HAP-1 (cell line): Measurements from ENCODE around the gene TOR1AIP2.
"Not testable (repeated sequence)": the region's sequence is repeated elsewhere in the genome, so short reads cannot be mapped to it uniquely, and the experiment has no call there.

Experiments
- DNase-seq, 2 experiments: peaks; one replicate each; pipeline ENCODE4 v3.0.0-alpha.2; 2016 to 2020; ENCODE audit warnings: low spot score in 2 of 2
- H3K27me3 ChIP-seq: fragments of 250-450 bp; sonication (Bioruptor Pico); 2 replicates; pipeline ENCODE4 v1.5.1; 2020; ENCODE audit warnings: low read depth, mild to moderate bottlenecking, moderate library complexity
- H3K36me3 ChIP-seq: fragments of 250-450 bp; sonication (Bioruptor Pico); replicated peaks from 2 replicates; pipeline ENCODE4 v1.5.1; 2020; ENCODE audit warnings: mild to moderate bottlenecking
- H3K4me1 ChIP-seq: fragments of 250-450 bp; sonication (Bioruptor Pico); 2 replicates; pipeline ENCODE4 v1.5.1; 2020; ENCODE audit warnings: mild to moderate bottlenecking
- H3K4me3 ChIP-seq: fragments of 250-450 bp; sonication (Bioruptor Pico); 2 replicates; pipeline ENCODE4 v1.5.1; 2020; ENCODE audit warnings: mild to moderate bottlenecking, moderate library complexity
- H3K9me3 ChIP-seq: fragments of 250-450 bp; sonication (Bioruptor Pico); 2 replicates; pipeline ENCODE4 v1.5.1; 2020; ENCODE audit warnings: mild to moderate bottlenecking, moderate library complexity
- in situ Hi-C: fragments of 300-500 bp; cut with MboI; formaldehyde crosslinking; loops from 3 replicates; pipeline ENCODE4 v1.14.3; 2020; ENCODE audit warnings: low sequenced_read_pairs, inconsistent platforms, mixed read lengths

The TOR1AIP2 gene

DNA sequence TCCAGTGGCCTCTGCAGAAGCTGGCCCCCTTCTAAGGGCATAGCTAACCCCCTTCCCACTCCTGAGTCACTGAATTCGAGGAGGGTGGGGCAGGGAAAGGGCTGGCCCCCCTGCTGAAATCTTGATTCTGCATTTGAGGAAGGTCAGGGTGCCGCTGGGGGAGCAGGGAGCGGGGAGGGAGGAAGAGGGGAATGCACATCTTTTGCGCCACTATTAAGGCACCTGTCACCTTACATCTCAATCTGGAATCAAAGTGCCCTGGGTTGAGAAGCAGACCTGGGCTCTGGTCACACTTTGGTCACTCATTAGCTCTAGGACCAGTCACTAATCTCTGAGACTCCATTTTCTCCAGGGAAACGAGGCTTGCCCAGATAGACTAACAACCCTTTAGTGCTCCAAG is 62.0 kb downstream of the TOR1AIP2 start:
- in situ Hi-C loops: loop anchor here (5.0 kb wide), 1 partner anchor 103 kb away; no protein-coding TSS in a partner anchor
- Histone ChIP-seq H3K4me3 (peak overlapping the region; percentile 30), H3K27me3 (peaks cover 10% of the 10 kb centered on the region; the same call in 1 of the 2 replicates), H3K9me3 (no peaks in the 10 kb centered on the region), H3K4me1 (peaks cover 5% of the 10 kb centered on the region; the same call in 1 of the 2 replicates), H3K36me3 (no peaks in the 10 kb centered on the region)
- no peak for DNase-seq

DNA sequence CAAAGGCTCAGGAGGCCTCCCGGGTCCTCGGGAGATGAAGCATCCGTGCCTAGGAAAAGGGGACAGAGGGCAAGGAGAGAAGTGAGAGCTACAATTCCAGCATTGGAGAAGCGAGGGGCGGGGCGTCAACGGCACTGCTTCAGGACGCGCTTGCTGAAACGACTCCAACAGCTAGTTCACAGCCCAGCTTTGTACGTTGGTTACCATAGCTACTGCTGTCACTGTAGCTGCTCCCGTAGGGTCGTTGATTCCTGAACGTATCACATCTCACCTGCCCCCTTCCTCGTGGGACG is 63.1 kb downstream of the TOR1AIP2 start:
- peaks cover 5% of the 10 kb centered on the region; the same call in 1 of the 2 replicates for H3K4me1 ChIP-seq
- no peak for DNase-seq
- H3K27me3 ChIP-seq: peaks cover 10% of the 10 kb centered on the region
- H3K9me3 ChIP-seq: no peaks in the 10 kb centered on the region
- H3K4me3 ChIP-seq: peak overlapping the region; percentile 30
- in situ Hi-C loops: no loop called here
- H3K36me3 ChIP-seq: no peaks in the 10 kb centered on the region

GRCh38 chr1:179813626-179814545 is 63.7 kb downstream of the TOR1AIP2 start:
- peaks cover 5% of the 10 kb centered on the region; the same call in 1 of the 2 replicates for H3K4me1 ChIP-seq
- no peaks in the 10 kb centered on the region for H3K36me3 ChIP-seq
- in situ Hi-C loops: no loop called here
- H3K27me3 ChIP-seq: peaks cover 10% of the 10 kb centered on the region
- no peak overlapping the region; the same call in 1 of the 2 replicates for H3K4me3 ChIP-seq
- H3K9me3 ChIP-seq: no peaks in the 10 kb centered on the region
- DNase-seq: no peak

DNA sequence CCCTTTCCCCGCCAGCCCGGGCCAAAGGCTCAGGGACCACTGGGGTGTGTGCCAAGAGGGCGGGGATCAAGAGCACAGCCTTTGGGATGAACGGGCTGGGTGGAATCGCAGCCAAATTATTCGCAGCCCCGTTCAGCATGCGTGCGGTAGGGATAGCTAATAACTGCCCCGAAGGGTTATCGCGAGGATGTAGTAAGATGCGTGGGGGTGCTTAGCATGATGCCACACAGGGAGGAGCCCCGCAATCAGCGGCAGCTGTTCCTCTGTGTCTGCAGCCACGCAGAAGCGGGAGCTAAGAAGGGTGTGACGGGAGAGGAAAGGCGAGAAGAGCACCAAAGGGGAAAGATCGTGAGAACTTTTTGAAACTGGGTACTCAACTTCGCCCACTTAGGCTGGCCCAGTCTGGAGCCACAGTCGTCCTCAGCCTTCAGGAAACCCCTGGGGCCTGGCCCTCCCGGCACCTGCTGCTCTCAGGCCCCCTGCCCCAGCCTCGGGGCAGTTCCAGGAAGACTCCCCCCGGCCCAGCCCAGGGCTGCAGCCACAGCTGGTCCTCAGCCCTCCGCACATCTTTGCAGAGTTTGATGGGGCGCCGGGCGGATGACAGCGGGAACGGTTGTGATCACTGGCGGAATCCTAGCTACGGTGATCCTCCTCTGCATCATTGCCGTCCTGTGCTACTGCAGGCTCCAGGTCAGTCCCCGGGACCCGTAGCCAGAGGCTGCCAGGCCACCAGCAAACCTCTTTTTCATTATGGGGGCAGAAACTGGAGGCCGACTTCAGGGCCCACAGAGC is 64.9 kb downstream of the TOR1AIP2 start:
- H3K9me3 ChIP-seq: no peaks in the 10 kb centered on the region
- no peaks in the 10 kb centered on the region for H3K36me3 ChIP-seq
- H3K4me1 ChIP-seq: peaks cover 5% of the 10 kb centered on the region; the same call in 1 of the 2 replicates
- in situ Hi-C loops: no loop called here
- peaks cover 10% of the 10 kb centered on the region for H3K27me3 ChIP-seq
- DNase-seq: no peak
- H3K4me3 ChIP-seq: no peak overlapping the region

GRCh38 chr1:179810367-179810715 is 67.3 kb downstream of the TOR1AIP2 start:
- peaks cover 2% of the 10 kb centered on the region; the same call in 1 of the 2 replicates for H3K4me1 ChIP-seq
- H3K36me3 ChIP-seq: no peaks in the 10 kb centered on the region
- peaks cover 10% of the 10 kb centered on the region for H3K27me3 ChIP-seq
- DNase-seq: no peak
- in situ Hi-C loops: no loop called here
- H3K4me3 ChIP-seq: no peak overlapping the region
- H3K9me3 ChIP-seq: no peaks in the 10 kb centered on the region

GRCh38 chr1:179809506-179810366 is 67.9 kb downstream of the TOR1AIP2 start:
- peak; percentile 69 to 77 for DNase-seq
- in situ Hi-C loops: no loop called here
- Histone ChIP-seq H3K9me3 (no peaks in the 10 kb centered on the region), H3K4me3 (no peak overlapping the region), H3K4me1 (no peaks in the 10 kb centered on the region), H3K36me3 (no peaks in the 10 kb centered on the region), H3K27me3 (peaks cover 10% of the 10 kb centered on the region)

DNA sequence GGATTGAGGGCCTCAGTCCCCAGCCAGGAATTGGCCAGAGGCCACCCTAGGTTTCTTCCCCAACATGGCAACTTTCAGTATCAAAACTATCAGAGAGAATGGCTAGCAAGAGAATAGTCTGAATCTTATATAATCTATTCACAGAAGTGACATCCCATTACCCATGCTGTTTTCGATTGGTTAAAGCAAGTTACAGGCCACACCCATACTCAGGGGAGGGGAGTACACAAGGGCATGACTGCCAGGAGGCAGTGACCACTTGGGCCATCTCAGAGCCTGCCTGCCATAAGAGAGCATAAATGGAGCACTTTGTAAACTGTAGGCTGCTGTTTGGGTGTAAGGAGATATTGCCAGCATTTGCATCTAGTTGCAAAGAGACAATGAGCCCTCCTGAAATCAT is 69.1 kb downstream of the TOR1AIP2 start:
- H3K4me1 ChIP-seq: no peaks in the 10 kb centered on the region
- no peak for DNase-seq
- H3K9me3 ChIP-seq: no peaks in the 10 kb centered on the region
- no peak overlapping the region for H3K4me3 ChIP-seq
- H3K36me3 ChIP-seq: no peaks in the 10 kb centered on the region
- peaks cover 10% of the 10 kb centered on the region for H3K27me3 ChIP-seq
- in situ Hi-C loops: no loop called here

GRCh38 chr1:179807691-179808485 is 69.7 kb downstream of the TOR1AIP2 start:
- Histone ChIP-seq H3K36me3 (no peaks in the 10 kb centered on the region), H3K4me1 (no peaks in the 10 kb centered on the region), H3K27me3 (peaks cover 10% of the 10 kb centered on the region), H3K9me3 (no peaks in the 10 kb centered on the region), H3K4me3 (no peak overlapping the region)
- in situ Hi-C loops: no loop called here
- no peak for DNase-seq

DNA sequence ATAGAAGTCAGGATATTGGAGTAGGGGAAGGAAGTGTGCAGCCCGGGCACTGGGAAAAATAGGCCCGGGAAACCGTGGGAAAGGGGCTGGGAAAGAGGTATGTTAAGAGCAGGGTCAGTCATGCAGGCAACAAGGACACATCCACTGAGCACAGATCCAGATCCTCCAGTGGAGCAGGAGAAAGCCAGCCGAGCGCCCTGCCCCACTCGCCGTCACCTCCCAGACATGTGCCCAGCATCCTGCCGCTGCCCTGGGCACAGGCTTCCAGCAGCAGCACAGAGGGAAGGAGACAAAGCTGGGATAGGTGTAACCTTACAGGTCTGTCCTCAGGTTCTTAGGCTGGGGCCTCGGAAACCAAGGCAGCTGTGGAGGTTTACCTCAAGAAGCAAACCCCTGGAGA is 70.3 kb downstream of the TOR1AIP2 start:
- H3K36me3 ChIP-seq: no peaks in the 10 kb centered on the region
- H3K9me3 ChIP-seq: no peaks in the 10 kb centered on the region
- H3K27me3 ChIP-seq: peaks cover 10% of the 10 kb centered on the region
- no peak overlapping the region for H3K4me3 ChIP-seq
- no peak for DNase-seq
- in situ Hi-C loops: no loop called here
- no peaks in the 10 kb centered on the region for H3K4me1 ChIP-seq

DNA sequence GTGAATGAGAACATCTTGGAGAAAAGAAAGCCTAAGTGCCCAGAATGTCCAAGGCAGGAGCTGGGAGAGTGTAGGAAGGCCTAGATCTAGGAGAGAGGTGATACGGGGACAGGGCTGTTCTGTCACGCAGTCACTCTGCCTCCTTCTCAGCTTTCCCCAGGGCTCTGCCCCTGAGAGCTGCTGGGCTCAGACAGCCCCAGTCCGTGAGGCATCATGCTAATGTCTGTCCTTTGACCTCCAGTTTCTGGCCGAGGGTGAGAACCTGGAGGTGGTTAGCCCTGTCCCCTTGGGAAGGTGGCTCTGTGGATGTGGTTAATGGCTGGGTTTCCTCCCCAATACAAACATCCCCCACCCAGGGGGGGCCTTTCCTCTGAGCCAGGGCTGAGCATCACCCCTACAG is 71.3 kb downstream of the TOR1AIP2 start:
- Histone ChIP-seq H3K9me3 (no peaks in the 10 kb centered on the region), H3K4me3 (no peak overlapping the region), H3K4me1 (no peaks in the 10 kb centered on the region), H3K27me3 (peaks cover 5% of the 10 kb centered on the region), H3K36me3 (no peaks in the 10 kb centered on the region)
- DNase-seq: no peak
- in situ Hi-C loops: no loop called here

GRCh38 chr1:179805291-179806195 is 72.1 kb downstream of the TOR1AIP2 start:
- no peaks in the 10 kb centered on the region; the same call in 1 of the 2 replicates for H3K27me3 ChIP-seq
- H3K4me1 ChIP-seq: no peaks in the 10 kb centered on the region
- H3K9me3 ChIP-seq: no peaks in the 10 kb centered on the region
- H3K36me3 ChIP-seq: no peaks in the 10 kb centered on the region
- H3K4me3 ChIP-seq: no peak overlapping the region
- no peak for DNase-seq
- in situ Hi-C loops: no loop called here

- H3K4me1 ChIP-seq, in situ Hi-C loops, H3K27me3 ChIP-seq, H3K4me3 ChIP-seq, DNase-seq, H3K36me3 ChIP-seq, H3K9me3 ChIP-seq: not testable (repeated sequence)
Observed at GRCh38 chr1:179804417-179804816, 73.2 kb downstream of the TOR1AIP2 start.
